Peyer's patch (tissue), 4 donors: Measurements from ENCODE around the gene MLXIP. TPM values are rescaled to one million over a fixed set of nuclear protein-coding genes. Genes with fewer than 3 reads are reported as not detected.
A peak's percentile ranks its signal among the peaks of the same experiment; 100 is the strongest.

ENCODE experiments used
- DNase-seq, 3 donors: peaks; one replicate each; pipeline ENCODE4 v3.0.0-alpha.2; 2017 to 2019
- H3K27ac ChIP-seq, 4 donors: fragments of 200-600 bp; sonication (generic); one replicate each; pipeline ENCODE4 v1.5.1; 2016 to 2019
- H3K27me3 ChIP-seq, 2 donors: fragments of 200-600 bp; sonication (generic); one replicate each; pipeline ENCODE4 v1.5.1; 2019
- H3K36me3 ChIP-seq, 3 donors: fragments of 200-600 bp; sonication (generic); one replicate each; pipeline ENCODE4 v1.5.1; 2016 to 2019
- H3K4me1 ChIP-seq, 4 donors: fragments of 200-600 bp; sonication (generic); one replicate each; pipeline ENCODE4 v1.5.1; 2016 to 2019
- H3K4me3 ChIP-seq, 4 donors: fragments of 200-600 bp; sonication (generic); 1 replicate in 3 of 4; 2 replicates in 1 of 4; pipeline ENCODE4 v1.5.1; 2016 to 2019; ENCODE audit warnings: mild to moderate bottlenecking in 1 of 4
- H3K9me3 ChIP-seq, 4 donors: fragments of 200-600 bp; sonication (generic); one replicate each; pipeline ENCODE4 v1.5.1; 2016 to 2019; ENCODE audit warnings: mild to moderate bottlenecking in 1 of 4
- POLR2A ChIP-seq, 2 donors: fragments of 450-650 bp; IDR thresholded peaks; one replicate each; pipeline ENCODE4 v1.5.1; 2017; ENCODE audit warnings: antibody characterized with exemption in 2 of 2, mild to moderate bottlenecking in 2 of 2, moderate library complexity in 2 of 2
- total RNA-seq, 4 donors: library from RNA; depleted of rRNA; stranded (reverse); fragments of >200 nt; gene quantifications; one replicate each; pipeline ENCODE4 v1.1.0, GENCODE V29; 2016
- TF ChIP-seq, protein P1 (sequence below), 6 experiments: fragments of 450-650 bp in 4 of 6; fragments of 200-600 bp in 2 of 6; sonication (generic) in 1 of 6; IDR thresholded peaks; one replicate each; pipeline ENCODE4 v1.5.1; 2017 to 2019; ENCODE audit warnings: antibody characterized with exemption in 6 of 6, mild to moderate bottlenecking in 3 of 6, moderate library complexity in 1 of 6

MLXIP gene, protein sequence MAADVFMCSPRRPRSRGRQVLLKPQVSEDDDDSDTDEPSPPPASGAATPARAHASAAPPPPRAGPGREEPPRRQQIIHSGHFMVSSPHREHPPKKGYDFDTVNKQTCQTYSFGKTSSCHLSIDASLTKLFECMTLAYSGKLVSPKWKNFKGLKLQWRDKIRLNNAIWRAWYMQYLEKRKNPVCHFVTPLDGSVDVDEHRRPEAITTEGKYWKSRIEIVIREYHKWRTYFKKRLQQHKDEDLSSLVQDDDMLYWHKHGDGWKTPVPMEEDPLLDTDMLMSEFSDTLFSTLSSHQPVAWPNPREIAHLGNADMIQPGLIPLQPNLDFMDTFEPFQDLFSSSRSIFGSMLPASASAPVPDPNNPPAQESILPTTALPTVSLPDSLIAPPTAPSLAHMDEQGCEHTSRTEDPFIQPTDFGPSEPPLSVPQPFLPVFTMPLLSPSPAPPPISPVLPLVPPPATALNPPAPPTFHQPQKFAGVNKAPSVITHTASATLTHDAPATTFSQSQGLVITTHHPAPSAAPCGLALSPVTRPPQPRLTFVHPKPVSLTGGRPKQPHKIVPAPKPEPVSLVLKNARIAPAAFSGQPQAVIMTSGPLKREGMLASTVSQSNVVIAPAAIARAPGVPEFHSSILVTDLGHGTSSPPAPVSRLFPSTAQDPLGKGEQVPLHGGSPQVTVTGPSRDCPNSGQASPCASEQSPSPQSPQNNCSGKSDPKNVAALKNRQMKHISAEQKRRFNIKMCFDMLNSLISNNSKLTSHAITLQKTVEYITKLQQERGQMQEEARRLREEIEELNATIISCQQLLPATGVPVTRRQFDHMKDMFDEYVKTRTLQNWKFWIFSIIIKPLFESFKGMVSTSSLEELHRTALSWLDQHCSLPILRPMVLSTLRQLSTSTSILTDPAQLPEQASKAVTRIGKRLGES
- total RNA-seq, result 100 to 1,000 TPM in 2 of 4 donors, 10 to 100 TPM in 2; 41.5 to 157 (median 98.3) TPM

DNA sequence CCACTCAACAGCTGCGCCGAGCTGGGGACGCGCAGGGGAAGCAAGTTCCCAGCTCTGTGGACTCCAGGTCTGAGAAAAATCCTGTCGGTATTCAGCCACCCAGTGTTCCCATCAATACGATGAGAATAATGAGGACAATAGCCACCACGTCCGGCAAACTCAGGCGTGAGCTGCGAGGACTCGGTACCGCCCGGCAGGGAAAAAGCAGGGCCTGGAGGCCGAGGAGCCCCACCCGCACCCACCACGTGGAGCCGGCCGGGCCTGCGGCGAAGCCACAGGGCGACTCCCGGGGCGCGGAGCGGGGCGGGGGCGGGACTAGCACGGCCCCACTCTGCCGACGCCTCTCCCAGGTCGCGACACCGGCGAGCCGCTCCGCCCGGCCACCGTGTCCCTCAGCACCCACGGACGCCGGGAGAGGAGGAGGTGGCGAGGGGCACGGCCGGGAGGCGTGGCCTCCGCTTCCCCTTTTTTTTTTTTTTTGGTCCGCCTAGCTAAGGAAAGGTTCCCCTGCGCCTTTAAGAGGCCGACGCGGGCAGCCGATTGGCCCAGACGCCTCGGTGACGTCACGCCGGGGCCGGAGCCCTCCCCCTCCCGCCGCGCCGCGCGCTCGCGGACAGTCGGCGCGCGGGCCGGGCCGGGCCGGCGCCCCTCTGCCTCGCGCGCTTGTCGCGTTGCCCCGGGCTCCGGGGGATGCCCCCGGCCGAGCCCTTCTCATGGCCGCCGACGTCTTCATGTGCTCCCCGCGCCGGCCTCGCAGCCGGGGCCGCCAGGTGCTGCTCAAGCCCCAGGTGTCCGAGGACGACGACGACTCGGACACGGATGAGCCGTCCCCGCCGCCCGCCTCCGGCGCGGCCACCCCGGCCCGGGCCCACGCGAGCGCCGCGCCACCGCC, at the start of gene MLXIP:
Gene MLXIP, plus strand, starts transcription at position 616 of the 892 bp plus-strand sequence. Its CDS starts 98 bp downstream, at position 714.
- Histone ChIP-seq H3K36me3 (no peaks in the 10 kb centered on the region), H3K4me3 (peak within 1 kb of the TSS; percentile 71 to 93 (median 81)), H3K27ac (peak within 1 kb of the TSS; percentile 80 to 91 (median 84)), H3K4me1 (peaks cover 4 to 37% (median 20%) of the 10 kb centered on the region in 4 donors), H3K27me3 (no peaks in the 10 kb centered on the region), H3K9me3 (no peaks in the 10 kb centered on the region)
- TF ChIP-seq, protein P1, sequence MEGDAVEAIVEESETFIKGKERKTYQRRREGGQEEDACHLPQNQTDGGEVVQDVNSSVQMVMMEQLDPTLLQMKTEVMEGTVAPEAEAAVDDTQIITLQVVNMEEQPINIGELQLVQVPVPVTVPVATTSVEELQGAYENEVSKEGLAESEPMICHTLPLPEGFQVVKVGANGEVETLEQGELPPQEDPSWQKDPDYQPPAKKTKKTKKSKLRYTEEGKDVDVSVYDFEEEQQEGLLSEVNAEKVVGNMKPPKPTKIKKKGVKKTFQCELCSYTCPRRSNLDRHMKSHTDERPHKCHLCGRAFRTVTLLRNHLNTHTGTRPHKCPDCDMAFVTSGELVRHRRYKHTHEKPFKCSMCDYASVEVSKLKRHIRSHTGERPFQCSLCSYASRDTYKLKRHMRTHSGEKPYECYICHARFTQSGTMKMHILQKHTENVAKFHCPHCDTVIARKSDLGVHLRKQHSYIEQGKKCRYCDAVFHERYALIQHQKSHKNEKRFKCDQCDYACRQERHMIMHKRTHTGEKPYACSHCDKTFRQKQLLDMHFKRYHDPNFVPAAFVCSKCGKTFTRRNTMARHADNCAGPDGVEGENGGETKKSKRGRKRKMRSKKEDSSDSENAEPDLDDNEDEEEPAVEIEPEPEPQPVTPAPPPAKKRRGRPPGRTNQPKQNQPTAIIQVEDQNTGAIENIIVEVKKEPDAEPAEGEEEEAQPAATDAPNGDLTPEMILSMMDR (IDR thresholded peaks at IDR 0.05), result no peak
- TF ChIP-seq POLR2A (IDR thresholded peaks at IDR 0.05), result peak; percentile 73 to 97
- peak; percentile 94 to 97 (median 97) for DNase-seq

DNA sequence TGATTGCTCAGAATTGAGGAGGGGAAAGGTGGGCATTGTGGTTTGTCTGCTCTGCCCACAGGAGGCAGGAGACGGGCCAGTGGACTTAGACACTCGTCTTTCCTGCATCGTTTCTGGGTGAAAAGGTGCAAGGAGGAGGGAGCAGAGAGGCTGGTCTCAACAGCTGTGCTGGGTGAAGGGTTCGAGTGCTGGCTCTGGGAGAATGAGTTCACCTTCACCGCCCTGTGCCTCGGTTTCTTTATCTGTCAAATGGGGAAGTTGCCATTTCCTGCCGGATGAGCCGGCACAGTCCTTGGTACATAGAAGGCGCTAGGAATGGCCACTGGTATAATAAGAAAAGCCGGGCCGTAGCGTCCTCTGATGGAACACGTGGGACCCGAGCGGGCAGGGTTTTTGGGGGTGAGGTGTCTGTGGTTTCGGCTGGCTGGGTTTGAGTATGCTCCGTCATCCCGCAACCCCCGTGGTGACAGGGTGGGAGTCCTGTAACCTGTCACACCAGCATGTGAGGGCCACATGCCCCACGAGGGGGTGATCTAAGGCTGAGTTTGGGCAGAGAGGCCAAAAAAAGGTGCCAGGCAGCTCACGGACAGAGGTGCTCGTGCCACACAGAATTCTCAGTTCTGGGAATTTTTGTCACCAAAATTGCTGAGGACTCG, 49.5 kb upstream of the MLXIP start:
- H3K36me3 ChIP-seq, result no peaks in the 10 kb centered on the region
- H3K4me1 ChIP-seq, result peaks cover 0 to 2% (median 0%) of the 10 kb centered on the region in 4 donors
- H3K9me3 ChIP-seq, result no peaks in the 10 kb centered on the region
- no peak overlapping the region for H3K27ac ChIP-seq
- DNase-seq, result peak in 2 of 3 donors; percentile 62
- no peaks in the 10 kb centered on the region for H3K27me3 ChIP-seq
- no peak overlapping the region for H3K4me3 ChIP-seq
- TF ChIP-seq POLR2A (IDR thresholded peaks at IDR 0.05), result no peak
- TF ChIP-seq, protein P1 (IDR thresholded peaks at IDR 0.05), result no peak

DNA sequence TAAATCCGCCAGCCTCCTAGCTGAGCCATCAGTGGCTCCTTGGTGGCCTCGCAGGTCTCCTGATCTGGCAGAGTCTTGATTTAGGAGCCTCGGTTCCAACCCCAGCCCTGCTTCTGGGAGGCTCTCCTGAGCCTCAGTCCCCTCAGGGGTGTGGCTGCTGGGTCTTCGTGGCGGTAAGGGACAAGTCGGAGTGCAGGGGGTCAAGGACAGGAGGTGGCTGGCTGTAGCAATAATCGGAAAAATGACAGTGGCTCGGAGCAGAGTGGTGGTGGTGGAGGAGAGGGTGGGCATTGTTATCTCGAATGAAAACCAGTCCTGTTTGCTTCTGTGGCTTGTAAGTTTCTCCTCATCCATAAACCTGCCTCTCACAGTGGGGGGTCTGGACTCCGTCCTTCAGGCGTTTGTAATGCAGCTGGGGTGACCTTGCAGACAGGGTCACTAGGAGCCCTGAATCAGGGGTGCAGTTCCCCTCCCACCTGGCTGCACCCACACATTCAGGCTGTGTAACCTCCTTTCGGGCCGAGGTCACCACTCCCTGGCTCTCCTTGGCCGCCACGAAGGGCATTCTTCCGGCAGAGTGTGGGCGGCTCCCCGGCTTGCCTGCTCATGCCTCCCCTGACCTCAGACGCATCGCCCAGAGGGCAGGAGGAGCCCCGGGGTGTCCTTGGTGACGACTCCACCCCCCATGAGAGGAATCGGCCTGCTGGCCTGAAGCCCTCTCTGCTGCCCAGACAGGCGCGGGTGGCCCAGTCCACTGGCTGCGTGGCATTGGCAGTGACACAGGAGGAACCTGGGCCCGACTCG, 48.7 kb upstream of the MLXIP start:
- Histone ChIP-seq H3K4me3 (no peak overlapping the region), H3K27me3 (no peaks in the 10 kb centered on the region), H3K36me3 (no peaks in the 10 kb centered on the region), H3K9me3 (no peaks in the 10 kb centered on the region), H3K4me1 (no peaks in the 10 kb centered on the region), H3K27ac (no peak overlapping the region)
- no peak for TF ChIP-seq POLR2A (IDR thresholded peaks at IDR 0.05)
- TF ChIP-seq, protein P1 (IDR thresholded peaks at IDR 0.05), result no peak
- no peak for DNase-seq

DNA sequence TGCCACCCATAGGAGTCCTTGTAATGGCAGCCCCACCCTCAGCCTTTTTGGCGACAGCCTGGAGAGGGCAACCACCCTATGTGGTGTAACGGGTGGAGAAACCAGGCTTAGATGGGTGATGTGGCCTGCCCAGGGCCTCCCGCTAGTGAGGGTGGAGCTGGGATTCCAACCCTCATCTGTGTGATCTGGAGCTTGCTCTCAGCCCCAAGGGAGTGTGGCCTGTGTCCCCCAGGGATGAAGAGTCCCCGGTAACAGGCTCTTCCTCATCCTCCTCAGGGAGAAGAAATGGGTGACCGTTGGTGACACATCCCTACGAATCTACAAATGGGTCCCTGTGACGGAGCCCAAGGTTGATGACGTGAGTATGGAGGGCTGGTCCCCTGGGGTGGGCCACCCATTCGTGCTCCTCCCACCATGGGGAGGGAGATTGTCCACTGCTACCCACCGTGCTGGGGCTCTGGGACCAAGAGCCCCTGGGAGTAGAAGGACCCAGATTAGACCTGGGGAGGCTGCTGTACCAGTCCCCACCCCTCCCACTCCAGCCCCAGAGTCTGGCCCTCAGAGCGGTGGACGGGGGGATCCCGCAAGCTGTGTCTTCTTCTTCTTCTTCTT, 48.0 kb upstream of the MLXIP start:
- H3K9me3 ChIP-seq, result no peaks in the 10 kb centered on the region
- H3K4me1 ChIP-seq, result no peaks in the 10 kb centered on the region
- TF ChIP-seq, protein P1 (IDR thresholded peaks at IDR 0.05), result no peak
- TF ChIP-seq POLR2A (IDR thresholded peaks at IDR 0.05), result no peak
- peaks cover 0 to 3% (median 0%) of the 10 kb centered on the region in 3 donors for H3K36me3 ChIP-seq
- no peak overlapping the region for H3K4me3 ChIP-seq
- DNase-seq, result no peak
- no peak overlapping the region for H3K27ac ChIP-seq
- no peaks in the 10 kb centered on the region for H3K27me3 ChIP-seq
